ENCODE results near the gene DTX1.

DTX1 gene

GRCh38 chr12:113092607-113093408 lies 36.3 kb downstream of the DTX1 start:
- peaks cover 8% of the 10 kb centered on the region for H3K36me3 Mint-ChIP-seq
- H3K4me1 Mint-ChIP-seq: peaks cover 67% of the 10 kb centered on the region
- H3K27ac Mint-ChIP-seq: peak overlapping the region; percentile 81
- ATAC-seq (no peak), DNase-seq (ENCODE audit: low spot score in 2 of 2) (no peak)
- no peaks in the 10 kb centered on the region for H3K9me3 Mint-ChIP-seq
- H3K4me3 Mint-ChIP-seq: no peak overlapping the region

DNA sequence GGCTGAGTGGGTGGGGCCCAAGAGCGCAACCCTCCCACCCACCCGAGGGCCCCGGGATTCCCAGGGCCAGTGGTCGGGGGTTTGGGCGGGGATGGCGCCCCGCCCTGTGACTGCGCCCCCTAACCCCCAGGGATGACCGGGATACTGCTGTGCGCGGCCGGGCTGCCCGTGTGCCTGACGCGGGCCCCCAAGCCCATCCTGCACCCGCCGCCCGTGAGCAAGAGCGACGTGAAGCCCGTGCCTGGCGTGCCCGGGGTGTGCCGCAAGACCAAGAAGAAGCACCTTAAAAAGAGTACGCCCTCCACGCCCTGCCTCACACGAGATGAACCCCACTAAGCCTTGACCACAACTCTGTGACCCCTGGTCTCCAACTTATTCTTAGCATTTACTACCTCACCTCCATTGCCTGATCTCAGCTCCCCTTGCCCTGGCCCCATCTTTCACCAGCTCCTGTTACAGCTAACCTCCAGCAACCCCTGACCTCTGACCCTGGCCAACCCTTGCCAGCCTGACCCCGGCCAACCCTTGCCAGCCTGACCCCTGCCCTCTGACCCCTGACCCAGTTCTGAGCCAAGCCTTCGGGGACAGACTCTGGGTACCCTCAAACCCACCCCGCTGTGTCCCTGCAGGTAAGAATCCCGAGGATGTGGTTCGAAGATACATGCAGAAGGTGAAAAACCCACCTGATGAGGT lies 37.0 kb downstream of the DTX1 start:
- Mint-ChIP-seq H3K9me3 (no peaks in the 10 kb centered on the region), H3K4me3 (no peak overlapping the region), H3K36me3 (peaks cover 12% of the 10 kb centered on the region), H3K4me1 (peaks cover 66% of the 10 kb centered on the region), H3K27ac (no peak overlapping the region)
- ATAC-seq (no peak), DNase-seq (ENCODE audit: low spot score in 2 of 2) (no peak)

GRCh38 chr12:113094738-113095137 lies 38.2 kb downstream of the DTX1 start:
- H3K4me3 Mint-ChIP-seq: no peak overlapping the region
- H3K4me1 Mint-ChIP-seq: peaks cover 56% of the 10 kb centered on the region
- peak overlapping the region; percentile 23 for H3K27ac Mint-ChIP-seq
- H3K36me3 Mint-ChIP-seq: peaks cover 18% of the 10 kb centered on the region
- ATAC-seq (no peak), DNase-seq (ENCODE audit: low spot score in 2 of 2) (no peak)
- H3K9me3 Mint-ChIP-seq: no peaks in the 10 kb centered on the region

DNA sequence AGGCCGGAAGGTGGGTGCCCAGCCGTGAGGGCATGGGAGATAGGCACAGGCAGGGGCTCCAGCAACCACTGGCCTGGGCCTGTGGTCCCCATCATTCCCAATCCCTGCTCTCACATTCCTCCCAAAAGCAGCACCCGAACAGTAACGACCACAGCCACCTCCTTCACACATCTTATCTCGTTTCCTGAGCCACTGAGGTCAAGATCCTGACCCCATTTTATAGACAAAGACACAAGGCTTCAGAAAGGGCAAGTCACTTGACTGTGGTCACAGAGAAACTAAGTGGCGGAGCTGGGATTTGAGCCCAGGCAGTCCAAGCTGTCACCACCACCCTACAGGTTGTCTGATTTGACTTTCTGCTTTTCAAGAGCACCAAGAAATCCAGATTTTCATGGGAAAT lies 38.9 kb downstream of the DTX1 start:
- peaks cover 19% of the 10 kb centered on the region for H3K36me3 Mint-ChIP-seq
- H3K4me3 Mint-ChIP-seq: no peak overlapping the region
- DNase-seq (ENCODE audit: low spot score in 2 of 2) (no peak), ATAC-seq (no peak)
- H3K4me1 Mint-ChIP-seq: peaks cover 49% of the 10 kb centered on the region
- no peaks in the 10 kb centered on the region for H3K9me3 Mint-ChIP-seq
- H3K27ac Mint-ChIP-seq: peak overlapping the region; percentile 23

DNA sequence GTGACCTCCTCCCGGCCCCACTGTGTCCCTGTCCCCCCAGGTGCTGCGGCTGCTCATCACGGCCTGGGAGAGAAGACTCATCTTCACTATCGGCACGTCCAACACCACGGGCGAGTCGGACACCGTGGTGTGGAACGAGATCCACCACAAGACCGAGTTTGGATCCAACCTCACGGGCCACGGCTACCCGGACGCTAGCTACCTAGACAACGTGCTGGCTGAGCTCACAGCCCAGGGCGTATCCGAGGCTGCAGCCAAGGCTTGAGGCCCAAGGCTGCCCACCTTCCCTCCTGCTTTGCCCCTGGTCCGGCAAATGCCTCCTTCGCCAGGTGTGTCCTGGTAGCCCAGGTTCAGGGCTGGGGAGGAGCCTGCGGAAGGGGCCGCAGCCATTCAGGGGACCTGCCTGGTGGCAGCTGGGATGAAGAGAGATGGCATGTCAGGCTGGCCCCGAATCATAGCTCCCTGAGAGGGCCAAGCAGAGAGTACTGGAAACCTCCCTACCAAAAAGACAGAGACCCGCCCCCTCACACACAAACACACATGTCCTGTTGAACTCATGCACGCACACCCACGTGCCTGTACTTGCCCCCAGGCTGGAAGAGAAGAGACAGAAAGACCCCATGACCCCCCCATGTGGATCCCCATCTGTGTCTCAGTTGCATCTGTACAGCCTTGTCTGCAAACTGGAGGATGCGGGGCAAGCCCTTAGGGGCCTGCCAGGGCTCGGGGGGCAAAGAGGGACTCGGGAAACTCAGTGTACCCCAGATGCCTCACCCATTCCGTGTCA lies 40.3 kb downstream of the DTX1 start:
- peaks cover 35% of the 10 kb centered on the region for H3K4me1 Mint-ChIP-seq

DNA sequence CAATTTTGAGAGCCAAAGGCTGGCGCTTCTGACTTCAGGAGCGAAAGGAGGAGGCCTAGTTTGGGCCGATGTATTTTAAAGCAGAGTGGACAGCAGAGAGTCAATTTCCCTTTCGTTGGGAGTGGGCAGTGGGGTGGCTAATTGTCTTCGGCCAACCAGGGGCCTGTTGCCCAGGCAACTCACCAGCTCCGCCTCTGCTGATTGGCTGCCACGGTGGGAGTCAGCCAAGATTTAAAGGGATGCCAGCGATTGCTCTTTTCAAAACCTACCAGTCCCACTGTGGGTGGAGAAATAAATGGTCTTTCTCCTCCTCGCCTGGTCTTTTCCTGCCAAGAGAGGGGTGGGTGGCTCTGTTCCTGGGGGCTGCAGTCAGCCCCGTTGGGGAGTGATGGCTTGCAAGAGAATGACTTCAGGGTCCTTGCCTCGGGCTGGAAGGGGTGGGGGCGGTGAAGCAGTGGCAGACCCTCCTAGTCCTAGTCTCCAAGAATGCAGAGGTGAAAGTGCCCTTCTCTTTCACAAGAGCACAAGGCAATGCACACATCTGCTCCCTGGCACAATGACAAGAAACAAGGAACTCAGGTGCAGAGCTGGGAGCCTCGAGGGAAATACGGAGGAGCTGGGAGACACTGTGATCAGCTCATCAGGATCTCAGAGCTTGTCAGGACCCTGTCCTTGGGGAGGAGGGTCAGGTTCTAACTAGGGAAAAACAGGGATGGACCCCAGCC lies 41.3 kb downstream of the DTX1 start:
- H3K4me1 Mint-ChIP-seq: peaks cover 25% of the 10 kb centered on the region
- no peaks in the 10 kb centered on the region for H3K9me3 Mint-ChIP-seq
- H3K4me3 Mint-ChIP-seq: no peak overlapping the region
- DNase-seq (ENCODE audit: low spot score in 2 of 2) (no peak), ATAC-seq (no peak)
- peak overlapping the region; percentile 12 for H3K27ac Mint-ChIP-seq
- H3K36me3 Mint-ChIP-seq: peaks cover 22% of the 10 kb centered on the region

More for the DNA sequence above, 40.3 kb downstream of the DTX1 start:
- no peak for DNase-seq (ENCODE audit: low spot score in 2 of 2)
- Mint-ChIP-seq H3K9me3 (no peaks in the 10 kb centered on the region), H3K36me3 (peaks cover 19% of the 10 kb centered on the region), H3K27ac (no peak overlapping the region), H3K4me3 (no peak overlapping the region)
- ATAC-seq: no peak

GRCh38 chr12:113098441-113099028 lies 42.0 kb downstream of the DTX1 start:
- no peaks in the 10 kb centered on the region for H3K9me3 Mint-ChIP-seq
- peak; percentile 74 for ATAC-seq
- peaks cover 24% of the 10 kb centered on the region for H3K36me3 Mint-ChIP-seq
- peak; percentile 54 to 84 for DNase-seq (ENCODE audit: low spot score in 2 of 2)
- H3K4me3 Mint-ChIP-seq: no peak overlapping the region
- H3K27ac Mint-ChIP-seq: peak overlapping the region; percentile 12
- H3K4me1 Mint-ChIP-seq: peaks cover 23% of the 10 kb centered on the region

DNA sequence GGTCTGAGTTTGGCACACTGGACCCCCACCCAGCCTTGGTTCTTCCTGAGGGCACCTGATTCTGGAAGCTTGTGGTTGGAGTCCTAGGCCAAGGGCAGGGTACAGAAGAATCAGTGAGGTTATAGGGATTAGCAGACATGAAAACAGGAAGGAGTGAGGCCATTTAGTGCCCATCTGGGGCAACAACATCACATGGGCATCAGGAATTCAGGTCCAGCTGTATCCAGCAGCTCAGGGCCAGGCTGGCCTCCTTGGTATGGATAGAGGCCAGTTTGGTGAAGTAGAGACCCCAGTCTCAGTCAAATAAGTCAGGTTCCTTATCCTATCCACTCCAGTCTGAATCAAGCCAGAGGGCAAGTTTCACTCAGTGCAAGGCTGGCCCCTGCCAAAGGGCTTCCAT lies 42.8 kb downstream of the DTX1 start:
- no peak for DNase-seq (ENCODE audit: low spot score in 2 of 2)
- H3K4me3 Mint-ChIP-seq: no peak overlapping the region
- H3K9me3 Mint-ChIP-seq: no peaks in the 10 kb centered on the region
- no peak overlapping the region for H3K27ac Mint-ChIP-seq
- peaks cover 24% of the 10 kb centered on the region for H3K36me3 Mint-ChIP-seq
- no peak for ATAC-seq
- peaks cover 24% of the 10 kb centered on the region for H3K4me1 Mint-ChIP-seq

DNA sequence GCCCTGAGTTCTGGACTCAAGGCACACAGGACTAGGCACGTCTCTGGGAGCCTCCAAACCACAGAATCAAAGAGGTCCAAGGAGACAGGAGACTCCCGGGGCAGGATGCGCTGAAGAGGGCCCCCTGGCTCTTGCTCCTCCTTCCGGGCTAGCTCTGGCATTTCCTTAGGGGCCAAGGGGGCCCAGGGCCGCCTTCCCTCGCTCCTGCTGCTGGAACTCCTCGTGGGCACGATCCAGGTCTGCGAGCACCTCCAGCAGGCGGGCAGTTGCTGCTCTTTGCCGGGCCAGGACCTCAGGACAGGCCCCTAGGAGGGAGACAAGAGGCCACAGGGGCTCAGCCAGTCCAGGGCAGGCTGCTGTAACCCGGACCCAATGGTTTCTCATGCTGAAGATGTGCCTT lies 43.2 kb downstream of the DTX1 start:
- no peak for DNase-seq (ENCODE audit: low spot score in 2 of 2)
- H3K4me1 Mint-ChIP-seq: peaks cover 24% of the 10 kb centered on the region
- H3K9me3 Mint-ChIP-seq: no peaks in the 10 kb centered on the region
- ATAC-seq: no peak
- H3K4me3 Mint-ChIP-seq: no peak overlapping the region
- no peak overlapping the region for H3K27ac Mint-ChIP-seq
- H3K36me3 Mint-ChIP-seq: peaks cover 24% of the 10 kb centered on the region

DNA sequence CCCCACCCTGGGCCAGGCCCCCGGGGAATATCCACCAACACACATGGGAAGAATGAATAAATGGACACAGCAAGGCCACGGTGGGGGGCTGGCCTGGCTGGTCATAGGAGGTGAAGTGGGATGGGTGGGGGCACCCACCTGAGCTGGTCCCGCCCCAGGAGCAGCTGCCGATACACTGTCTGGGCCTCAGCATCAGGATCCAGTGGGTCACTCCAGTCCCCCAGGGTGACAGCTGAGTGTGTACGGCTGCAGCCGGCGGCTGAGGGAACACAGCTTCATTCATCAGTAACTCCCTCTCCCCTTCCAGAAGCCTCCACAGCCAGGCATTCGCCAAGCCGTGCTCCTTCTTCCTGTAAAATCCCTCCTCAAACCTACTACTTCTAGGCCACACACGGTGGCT lies 45.2 kb downstream of the DTX1 start:
- peaks cover 20% of the 10 kb centered on the region for H3K4me1 Mint-ChIP-seq
- H3K9me3 Mint-ChIP-seq: no peaks in the 10 kb centered on the region
- H3K27ac Mint-ChIP-seq: no peak overlapping the region
- DNase-seq (ENCODE audit: low spot score in 2 of 2): no peak
- no peak overlapping the region for H3K4me3 Mint-ChIP-seq
- H3K36me3 Mint-ChIP-seq: peaks cover 16% of the 10 kb centered on the region
- no peak for ATAC-seq

DNA sequence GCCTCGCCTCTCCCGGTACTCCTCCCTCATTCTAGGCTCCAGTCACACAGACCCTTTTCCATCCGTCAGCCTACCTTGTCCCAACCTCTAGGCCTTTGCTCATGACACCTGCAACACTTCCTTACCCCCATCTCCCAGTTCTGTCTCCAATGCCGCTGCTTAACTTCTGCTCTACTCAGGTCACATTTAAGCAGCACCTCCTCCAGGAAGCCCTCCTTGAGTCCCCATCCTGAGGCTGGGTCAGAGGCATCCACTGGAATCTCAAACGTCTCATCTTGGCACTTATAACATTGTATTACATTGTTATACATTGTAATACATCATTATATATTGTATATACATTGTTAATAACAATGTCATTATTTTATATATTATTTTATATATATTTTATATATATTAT lies 46.3 kb downstream of the DTX1 start:
- Mint-ChIP-seq H3K4me3 (no peak overlapping the region), H3K27ac (no peak overlapping the region), H3K4me1 (peaks cover 25% of the 10 kb centered on the region), H3K9me3 (no peaks in the 10 kb centered on the region), H3K36me3 (peaks cover 16% of the 10 kb centered on the region)
- no peak for ATAC-seq
- DNase-seq (ENCODE audit: low spot score in 2 of 2): no peak

- H3K4me1 Mint-ChIP-seq: peaks cover 17% of the 10 kb centered on the region
- peak; percentile 20 to 60 for DNase-seq (ENCODE audit: low spot score in 2 of 2)
- H3K27ac Mint-ChIP-seq: no peak overlapping the region
- ATAC-seq: peak; percentile 90
- H3K36me3 Mint-ChIP-seq: peaks cover 11% of the 10 kb centered on the region
- peak overlapping the region; percentile 68 for H3K4me3 Mint-ChIP-seq
- no peaks in the 10 kb centered on the region for H3K9me3 Mint-ChIP-seq
These were observed 47.4 kb downstream of the DTX1 start for GRCh38 chr12:113103756-113104450.

- DNase-seq (ENCODE audit: low spot score in 2 of 2) (no peak), ATAC-seq (no peak)
- no peak overlapping the region for H3K27ac Mint-ChIP-seq
These were observed 48.5 kb downstream of the DTX1 start for GRCh38 chr12:113104953-113105510.

More at GRCh38 chr12:113104953-113105510, 48.5 kb downstream of the DTX1 start:
- Mint-ChIP-seq H3K9me3 (no peaks in the 10 kb centered on the region), H3K4me3 (peak overlapping the region; percentile 68), H3K36me3 (peaks cover 10% of the 10 kb centered on the region), H3K4me1 (peaks cover 28% of the 10 kb centered on the region)

All from stimulated activated effector memory CD8-positive, alpha-beta T cell treated with anti-CD3 and anti-CD28 coated beads, Interleukin-12 subunit alpha, Interleukin-12 subunit beta, amount 100 ng/mL, for 72 hours (primary cell).